DOHH2 (cell line): ENCODE data around the gene KRT2.

Experiments used
- H3F3A ChIP-seq: fragments of 200-600 bp; sonication (generic), shearing (Covaris generic); 2 replicates; pipeline ENCODE4 v1.6.0; 2016; ENCODE audit warnings: antibody characterized with exemption, mild to moderate bottlenecking; ENCODE audit not compliant: control insufficient read depth, insufficient read depth
- H3K27ac ChIP-seq: fragments of 200-600 bp; sonication (generic); 2 replicates; pipeline ENCODE4 v1.5.1; 2014; ENCODE audit warnings: low read depth, mild to moderate bottlenecking, low read length, moderate library complexity
- H3K27me3 ChIP-seq: fragments of 200-600 bp; sonication (generic); 2 replicates; pipeline ENCODE4 v1.6.1; 2014; ENCODE audit warnings: mild to moderate bottlenecking, low read length, mixed read lengths; ENCODE audit not compliant: control insufficient read depth
- H3K36me3 ChIP-seq: fragments of 200-600 bp; sonication (generic); 2 replicates; pipeline ENCODE4 v1.6.1; 2014; ENCODE audit warnings: mild to moderate bottlenecking, low read length, moderate library complexity, mixed read lengths; ENCODE audit not compliant: control insufficient read depth
- H3K4me1 ChIP-seq: fragments of 200-600 bp; sonication (generic); 2 replicates; pipeline ENCODE4 v1.6.1; 2014; ENCODE audit warnings: mild to moderate bottlenecking, low read length, mixed read lengths; ENCODE audit not compliant: control insufficient read depth
- H3K4me2 ChIP-seq: fragments of 200-600 bp; sonication (generic); 2 replicates; pipeline ENCODE4 v1.6.0; 2014; ENCODE audit warnings: mild to moderate bottlenecking, low read length, moderate library complexity
- H3K4me3 ChIP-seq: fragments of 200-600 bp; sonication (generic); 2 replicates; pipeline ENCODE4 v1.5.1; 2014; ENCODE audit warnings: mild to moderate bottlenecking, low read length, mixed read lengths
- H3K79me2 ChIP-seq: fragments of 200-600 bp; sonication (generic); 2 replicates; pipeline ENCODE4 v1.6.1; 2014; ENCODE audit warnings: mild to moderate bottlenecking, low read length, mixed read lengths; ENCODE audit not compliant: control insufficient read depth
- H3K9me2 ChIP-seq: fragments of 200-600 bp; sonication (generic); replicated peaks from 2 replicates; pipeline ENCODE4 v1.6.1; 2014; ENCODE audit warnings: mild to moderate bottlenecking, low read length, mixed read lengths; ENCODE audit not compliant: control insufficient read depth
- H3K9me3 ChIP-seq: fragments of 200-600 bp; sonication (generic); 2 replicates; pipeline ENCODE4 v1.6.1; 2014; ENCODE audit warnings: antibody characterized with exemption, low read length, mixed read lengths; ENCODE audit not compliant: control insufficient read depth, insufficient read depth
- H4K20me1 ChIP-seq: fragments of 200-600 bp; sonication (generic); 2 replicates; pipeline ENCODE4 v1.6.0; 2014; ENCODE audit warnings: low read depth, mild to moderate bottlenecking, antibody characterized with exemption, low read length, moderate library complexity; ENCODE audit not compliant: control insufficient read depth, insufficient read depth
- CTCF ChIP-seq: fragments of 200-600 bp; sonication (generic); IDR thresholded peaks from one replicate; pipeline ENCODE4 v1.5.1; 2014; ENCODE audit warnings: antibody characterized with exemption, mild to moderate bottlenecking, low read depth, low read length; ENCODE audit not compliant: poor library complexity, severe bottlenecking
- EZH2phosphoT487 ChIP-seq: fragments of 200-600 bp; sonication (generic); IDR thresholded peaks from 2 replicates; pipeline ENCODE4 v1.6.1; 2017; ENCODE audit warnings: borderline replicate concordance, mild to moderate bottlenecking, antibody characterized with exemption, low read length, moderate library complexity, mixed read lengths

The KRT2 gene

DNA sequence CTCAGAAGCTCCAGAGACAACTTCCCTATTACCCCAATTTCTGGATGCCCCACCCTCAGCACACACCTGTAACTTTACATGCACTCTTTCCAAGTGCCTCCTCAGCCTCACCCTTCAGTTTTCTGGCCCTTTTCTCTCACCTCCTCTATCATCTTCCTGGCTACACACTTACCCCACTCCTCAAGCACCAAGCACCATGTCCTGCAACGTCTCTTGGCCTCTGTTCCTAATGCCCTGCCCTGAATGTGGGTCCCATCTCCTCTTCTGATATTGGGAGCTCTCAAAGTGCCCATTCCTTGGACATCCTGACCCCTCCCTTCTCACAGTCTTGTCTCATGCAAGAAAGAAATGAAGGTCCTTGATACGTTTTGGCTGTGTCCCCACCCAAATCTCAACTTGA lies 51.9 kb downstream of the KRT2 start:
- Histone ChIP-seq H3K4me3 (no peak overlapping the region), H3K9me3 (no peaks in the 10 kb centered on the region), H3K79me2 (no peaks in the 10 kb centered on the region), H3K27me3 (peaks cover 19% of the 10 kb centered on the region), H3K27ac (no peak overlapping the region), H3K4me2 (no peak overlapping the region), H4K20me1 (no peaks in the 10 kb centered on the region), H3F3A (no peaks in the 10 kb centered on the region), H3K4me1 (no peaks in the 10 kb centered on the region), H3K36me3 (no peaks in the 10 kb centered on the region), H3K9me2 (no peaks in the 10 kb centered on the region)
- TF ChIP-seq EZH2phosphoT487: no peak
- no peak for TF ChIP-seq CTCF

DNA sequence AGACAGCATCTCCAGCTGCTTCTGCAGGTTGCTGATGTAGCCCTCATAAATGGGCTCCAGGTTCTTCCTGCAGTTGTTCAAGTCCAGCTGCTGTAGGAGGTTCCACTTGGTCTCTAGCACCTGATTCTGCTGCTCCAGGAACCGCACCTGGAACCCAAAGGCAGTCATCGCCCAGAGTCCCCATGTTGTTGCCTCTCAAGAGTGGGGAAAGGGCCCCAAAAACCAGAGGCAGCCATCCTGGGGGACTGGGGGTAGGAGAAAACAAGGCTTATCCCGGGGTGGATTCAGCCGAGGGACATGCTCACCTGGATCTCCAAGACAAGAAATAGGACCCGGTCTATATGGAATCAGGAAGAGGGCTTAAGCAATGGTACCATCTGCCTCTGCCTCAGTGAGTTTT lies 53.0 kb downstream of the KRT2 start:
- Histone ChIP-seq H3K4me2 (no peak overlapping the region), H3K36me3 (no peaks in the 10 kb centered on the region), H3K4me1 (no peaks in the 10 kb centered on the region), H3K27ac (no peak overlapping the region), H3K9me3 (no peaks in the 10 kb centered on the region), H3K9me2 (no peaks in the 10 kb centered on the region), H3K27me3 (peaks cover 17% of the 10 kb centered on the region), H3K4me3 (no peak overlapping the region), H3K79me2 (no peaks in the 10 kb centered on the region), H4K20me1 (no peaks in the 10 kb centered on the region), H3F3A (no peaks in the 10 kb centered on the region)
- TF ChIP-seq CTCF (no peak), EZH2phosphoT487 (no peak)
